Endothelial cell of umbilical vein (primary cell): ENCODE measurements around the gene ZNF329. TPM values are rescaled to one million over a fixed set of nuclear protein-coding genes. Genes with fewer than 3 reads are reported as not detected.
A peak's percentile ranks its signal among the peaks of the same experiment; 100 is the strongest.

ENCODE experiments used
- BruUV-seq: library from RNA; stranded (reverse); fragments of 400-500 nt; replicated peaks from 2 replicates; lab custom pipeline; 2021; lab: Mats Ljungman, UMichigan
- CTCF ChIA-PET: fragments of 300-600, 350-600 bp; sonication (Branson Sonifier 250); formaldehyde crosslinking; loops from one replicate; lab custom pipeline; 2021; ENCODE audit warnings: antibody characterized with exemption, inconsistent platforms; lab: Charles Lee
- POLR2A ChIA-PET: fragments of 300-600, 350-600 bp; sonication (Branson Sonifier 250); formaldehyde crosslinking; loops from one replicate; lab custom pipeline; 2021; ENCODE audit warnings: antibody characterized with exemption, inconsistent platforms; lab: Charles Lee
- DNase-seq: peaks from one replicate; pipeline ENCODE4 v3.0.0-alpha.2; 2011; ENCODE audit warnings: low read depth, low spot score
- FAIRE-seq: peaks from 2 replicates; lab custom pipeline; 2011; peaks lifted over from hg19 to GRCh38; lab: Jason Lieb, UNC
- H2AFZ ChIP-seq: 2 replicates; pipeline ENCODE4 v1.6.0; 2012; ENCODE audit warnings: low read depth, low read length, control low read depth, inconsistent platforms
- H3K27ac ChIP-seq: 2 replicates; pipeline ENCODE4 v1.5.1; 2011; ENCODE audit warnings: low read depth, mild to moderate bottlenecking, control low read depth, low read length, moderate library complexity; ENCODE audit not compliant: insufficient read depth
- H3K27me3 ChIP-seq, 2 experiments: 2 replicates each; pipeline versions ENCODE4 v1.6.0 to v1.6.1; 2011; ENCODE audit warnings: low read length in 2 of 2, mixed read lengths in 1 of 2; ENCODE audit not compliant: control insufficient read depth in 2 of 2, insufficient read depth in 2 of 2
- H3K36me3 ChIP-seq, 2 experiments: 2 replicates in 1 of 2; 3 replicates in 1 of 2; pipeline ENCODE4 v1.5.1; 2011; ENCODE audit warnings: low read length in 2 of 2, mild to moderate bottlenecking in 1 of 2, moderate library complexity in 1 of 2; ENCODE audit not compliant: control insufficient read depth in 2 of 2, insufficient read depth in 2 of 2; ENCODE audit errors: extremely low read depth in 1 of 2
- H3K4me1 ChIP-seq: 3 replicates; pipeline ENCODE4 v1.5.1; 2011; ENCODE audit warnings: mild to moderate bottlenecking, low read length; ENCODE audit not compliant: control insufficient read depth, insufficient read depth; ENCODE audit errors: extremely low read depth
- H3K4me2 ChIP-seq: 2 replicates; pipeline ENCODE4 v1.6.1; 2011; ENCODE audit warnings: low read length, control low read depth, mixed read lengths; ENCODE audit not compliant: insufficient read depth
- H3K4me3 ChIP-seq, 3 experiments: fragments of 200-600 bp in 1 of 3; sonication (generic), shearing (Covaris generic) in 1 of 3; replicated peaks in 1 of 3; 2 replicates each; pipeline ENCODE4 v1.5.1; 2011 to 2016; ENCODE audit warnings: control low read depth in 3 of 3, low read length in 3 of 3, mild to moderate bottlenecking in 2 of 3, inconsistent platforms in 1 of 3, low read depth in 1 of 3, moderate library complexity in 1 of 3; ENCODE audit not compliant: insufficient read depth in 1 of 3
- H3K79me2 ChIP-seq: 2 replicates; pipeline ENCODE4 v1.6.0; 2012; ENCODE audit warnings: low read length, inconsistent platforms; ENCODE audit not compliant: control insufficient read depth, insufficient read depth
- H3K9ac ChIP-seq: replicated peaks from 2 replicates; pipeline ENCODE3; 2011; ENCODE audit warnings: low read length, control low read depth; ENCODE audit not compliant: insufficient read depth; ENCODE audit errors: extremely low read depth
- H3K9me1 ChIP-seq: replicated peaks from 3 replicates; pipeline ENCODE4 v1.6.0; 2011; ENCODE audit warnings: mild to moderate bottlenecking, low read length; ENCODE audit not compliant: control insufficient read depth, insufficient read depth; ENCODE audit errors: extremely low read depth
- H3K9me3 ChIP-seq: replicated peaks from 2 replicates; pipeline ENCODE4 v1.5.1; 2012; ENCODE audit warnings: low read length, inconsistent platforms; ENCODE audit not compliant: control insufficient read depth, insufficient read depth
- H4K20me1 ChIP-seq: replicated peaks from 2 replicates; pipeline ENCODE3; 2011; ENCODE audit warnings: mild to moderate bottlenecking, low read length; ENCODE audit not compliant: control insufficient read depth, insufficient read depth; ENCODE audit errors: extremely low read depth
- EZH2 ChIP-seq: IDR thresholded peaks from 2 replicates; pipeline ENCODE4 v1.6.1; 2012; ENCODE audit warnings: borderline replicate concordance, low read depth, mild to moderate bottlenecking, moderate library complexity, low read length, inconsistent platforms; ENCODE audit not compliant: severe bottlenecking
- FOS ChIP-seq: IDR thresholded peaks from 2 replicates; pipeline ENCODE4 v1.6.1; 2011; ENCODE audit warnings: mild to moderate bottlenecking, low read length, moderate library complexity, borderline replicate concordance; ENCODE audit not compliant: insufficient read depth
- GATA2 ChIP-seq: IDR thresholded peaks from 2 replicates; pipeline ENCODE4 v1.7.0; 2011; ENCODE audit warnings: low read depth, mild to moderate bottlenecking, moderate library complexity, mixed read lengths, low read length; ENCODE audit not compliant: insufficient read length, insufficient read depth
- JUN ChIP-seq: IDR thresholded peaks from 2 replicates; pipeline ENCODE4 v1.6.1; 2011; ENCODE audit warnings: borderline replicate concordance, low read depth; ENCODE audit not compliant: insufficient read length, insufficient read depth
- MYC ChIP-seq: IDR thresholded peaks from one replicate; pipeline ENCODE4 v1.6.1; 2011; ENCODE audit warnings: mild to moderate bottlenecking, low read depth, low read length
- POLR2A ChIP-seq: IDR thresholded peaks from 2 replicates; pipeline ENCODE4 v1.6.1; 2012; ENCODE audit warnings: low read depth, mild to moderate bottlenecking, control low read depth, low read length
- POLR2AphosphoS5 ChIP-seq: IDR thresholded peaks from 2 replicates; pipeline ENCODE4 v1.6.1; 2012; ENCODE audit warnings: low read depth, mild to moderate bottlenecking, control low read depth, low read length, moderate library complexity; ENCODE audit not compliant: insufficient read depth
- dilution Hi-C: fragments of 300-500 bp; cut with MboI; formaldehyde crosslinking; loops from one replicate; pipeline ENCODE4 v1.15.0; 2019; ENCODE audit warnings: low sequenced_read_pairs; ENCODE audit not compliant: extremely low pct_ligation_motif_present
- intact Hi-C: fragments of 100-400 bp; cut with micrococcal nuclease; formaldehyde crosslinking; loops from one replicate; pipeline ENCODE4 v1.10.0; 2022
- polyA plus RNA-seq, 4 experiments: library from polyadenylated mRNA; depleted of rRNA in 3 of 4; stranded (reverse) in 3 of 4; unstranded in 1 of 4; fragments of >200 nt; gene quantifications; 2 replicates each; pipeline versions ENCODE4 v1.2.1 to v1.2.3, GENCODE V29; 2011 to 2012; ENCODE audit warnings: missing spikeins in 1 of 4
- total RNA-seq: library from RNA; stranded (reverse); gene quantifications from 2 replicates; pipeline ENCODE4 v1.2.3, GENCODE V29; 2021
- TF ChIP-seq, protein P1 (sequence below): IDR thresholded peaks from 2 replicates; pipeline ENCODE4 v1.6.1; 2011; ENCODE audit not compliant: insufficient read depth, insufficient read length
- TF ChIP-seq, protein P2 (sequence below), 2 donors: IDR thresholded peaks; 1 replicate in 1 of 2; 2 replicates in 1 of 2; pipeline ENCODE4 v1.5.1; 2011; ENCODE audit warnings: low read length in 2 of 2, mild to moderate bottlenecking in 2 of 2, moderate library complexity in 2 of 2, control low read depth in 1 of 2, inconsistent platforms in 1 of 2, low read depth in 1 of 2; ENCODE audit not compliant: insufficient read depth in 1 of 2; ENCODE audit errors: extremely low read depth in 1 of 2

ZNF329 gene
- total and polyA plus RNA-seq, 2 donors (not counting 3 experiments of a cell fraction or from before 2014, with no cell fraction given): 3.0 to 5.3 TPM

DNA sequence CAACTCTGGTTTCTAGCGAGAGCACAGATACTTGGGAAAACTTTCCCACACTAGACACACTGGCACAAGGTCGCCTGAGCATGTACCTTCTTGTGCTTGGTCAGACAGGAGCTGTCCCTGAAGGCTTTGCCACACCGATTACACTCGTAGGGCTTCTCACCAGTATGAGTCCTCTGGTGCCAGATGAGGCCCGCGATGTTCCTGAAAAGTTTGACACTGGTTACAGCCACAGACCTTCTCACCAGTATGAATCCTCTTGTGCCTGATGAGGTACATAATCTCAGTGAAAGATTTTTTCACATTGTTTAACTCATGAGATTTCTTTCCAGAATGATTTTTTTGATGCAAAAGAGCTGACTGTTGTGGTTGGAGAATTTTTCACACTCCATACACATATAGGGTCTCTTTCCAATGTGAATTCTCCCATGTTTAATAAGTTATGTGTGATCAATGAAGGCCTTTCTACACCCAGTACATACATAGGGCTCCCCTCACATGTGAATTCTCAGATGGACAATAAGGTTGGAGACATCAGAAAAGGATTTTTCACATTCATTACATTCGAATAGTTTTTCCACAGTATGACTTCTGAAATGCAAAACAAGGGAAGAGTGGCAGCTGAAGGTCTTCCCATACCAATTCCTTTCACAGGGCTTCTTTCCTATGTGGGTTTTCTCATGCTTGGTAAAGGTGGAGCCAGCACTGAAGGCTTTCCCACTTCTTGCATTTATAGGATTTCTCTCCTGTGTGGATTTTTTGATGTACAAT, 42.6 kb downstream of the ZNF329 start:
- dilution Hi-C loops (no loop called here), intact Hi-C loops (no loop called here)
- Histone ChIP-seq H3K9me1 (no peaks in the 10 kb centered on the region), H3K9me3 (no peaks in the 10 kb centered on the region), H3K4me1 (no peaks in the 10 kb centered on the region), H3K27me3 (no peaks in the 10 kb centered on the region), H4K20me1 (no peaks in the 10 kb centered on the region), H3K79me2 (no peaks in the 10 kb centered on the region), H3K4me3 (no peak overlapping the region), H3K9ac (no peak overlapping the region), H3K27ac (no peak overlapping the region), H3K36me3 (no peaks in the 10 kb centered on the region), H3K4me2 (no peak overlapping the region), H2AFZ (no peak overlapping the region)
- ChIA-PET CTCF (no interaction called here), POLR2A (no interaction called here)
- FAIRE-seq: no peak
- BruUV-seq: no TSS peak
- TF ChIP-seq POLR2AphosphoS5: no peak
- no peak for TF ChIP-seq JUN
- no peak for TF ChIP-seq FOS
- no peak for TF ChIP-seq GATA2
- no peak for DNase-seq

DNA sequence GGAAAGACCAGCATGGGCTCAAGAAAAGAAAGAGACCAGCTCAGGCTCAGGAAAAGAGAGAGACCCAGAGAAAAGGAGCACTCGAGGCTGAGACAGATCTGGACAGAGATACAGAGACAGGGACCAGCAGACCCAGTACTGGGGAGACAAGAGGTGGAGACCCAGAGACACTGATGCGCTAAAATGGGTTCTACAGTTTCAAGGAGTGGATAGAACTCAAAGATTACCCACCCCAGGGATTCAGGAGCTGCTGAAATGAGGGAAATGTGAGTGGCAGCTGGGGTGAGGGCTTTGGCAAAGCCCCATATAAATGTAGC, 51.9 kb downstream of the ZNF329 start:
- peak overlapping the region; percentile 79 for H3K9ac ChIP-seq
- H3K9me3 ChIP-seq: peaks cover 3% of the 10 kb centered on the region
- ChIA-PET POLR2A (no interaction called here), CTCF (no interaction called here)
- no peaks in the 10 kb centered on the region for H3K79me2 ChIP-seq
- peak overlapping the region in 2 of 3 experiments; percentile 10 to 43 for H3K4me3 ChIP-seq
- no peak for FAIRE-seq
- peak overlapping the region; percentile 70 for H2AFZ ChIP-seq
- TF ChIP-seq, protein P1, sequence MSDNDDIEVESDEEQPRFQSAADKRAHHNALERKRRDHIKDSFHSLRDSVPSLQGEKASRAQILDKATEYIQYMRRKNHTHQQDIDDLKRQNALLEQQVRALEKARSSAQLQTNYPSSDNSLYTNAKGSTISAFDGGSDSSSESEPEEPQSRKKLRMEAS: no peak
- TF ChIP-seq POLR2AphosphoS5: no peak
- no peak for TF ChIP-seq EZH2
- TF ChIP-seq POLR2A: no peak
- TF ChIP-seq MYC: no peak
- no peak for TF ChIP-seq JUN
- TF ChIP-seq GATA2: no peak
- TF ChIP-seq, protein P2, sequence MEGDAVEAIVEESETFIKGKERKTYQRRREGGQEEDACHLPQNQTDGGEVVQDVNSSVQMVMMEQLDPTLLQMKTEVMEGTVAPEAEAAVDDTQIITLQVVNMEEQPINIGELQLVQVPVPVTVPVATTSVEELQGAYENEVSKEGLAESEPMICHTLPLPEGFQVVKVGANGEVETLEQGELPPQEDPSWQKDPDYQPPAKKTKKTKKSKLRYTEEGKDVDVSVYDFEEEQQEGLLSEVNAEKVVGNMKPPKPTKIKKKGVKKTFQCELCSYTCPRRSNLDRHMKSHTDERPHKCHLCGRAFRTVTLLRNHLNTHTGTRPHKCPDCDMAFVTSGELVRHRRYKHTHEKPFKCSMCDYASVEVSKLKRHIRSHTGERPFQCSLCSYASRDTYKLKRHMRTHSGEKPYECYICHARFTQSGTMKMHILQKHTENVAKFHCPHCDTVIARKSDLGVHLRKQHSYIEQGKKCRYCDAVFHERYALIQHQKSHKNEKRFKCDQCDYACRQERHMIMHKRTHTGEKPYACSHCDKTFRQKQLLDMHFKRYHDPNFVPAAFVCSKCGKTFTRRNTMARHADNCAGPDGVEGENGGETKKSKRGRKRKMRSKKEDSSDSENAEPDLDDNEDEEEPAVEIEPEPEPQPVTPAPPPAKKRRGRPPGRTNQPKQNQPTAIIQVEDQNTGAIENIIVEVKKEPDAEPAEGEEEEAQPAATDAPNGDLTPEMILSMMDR (IDR thresholded peaks at IDR 0.05; ENCODE audit: extremely low read depth in 1 of 2, insufficient read depth in 1 of 2, low read depth in 1 of 2, low read length in 2 of 2): no peak
- no peak for TF ChIP-seq FOS
- H4K20me1 ChIP-seq: no peaks in the 10 kb centered on the region
- H3K27me3 ChIP-seq: no peaks in the 10 kb centered on the region
- peak overlapping the region; percentile 64 for H3K27ac ChIP-seq
- no peak for DNase-seq
- intact Hi-C loops: loop anchor here (10.0 kb wide), 1 partner anchor 56 kb away; the partner anchor contains the start of gene ZNF329
- peak overlapping the region; percentile 41 for H3K4me2 ChIP-seq
- no peaks in the 10 kb centered on the region for H3K4me1 ChIP-seq
- H3K9me1 ChIP-seq: no peaks in the 10 kb centered on the region
- dilution Hi-C loops: no loop called here
- H3K36me3 ChIP-seq: no peaks in the 10 kb centered on the region
- TSS peak; percentile 77 for BruUV-seq
